ENCODE results near the gene GSN. TPM values are rescaled to one million over a fixed set of nuclear protein-coding genes. Genes with fewer than 3 reads are reported as not detected.
A peak's percentile ranks its signal among the peaks of the same experiment; 100 is the strongest.

GSN gene
- total and polyA plus RNA-seq, 2 of the 13 experiments (the other 11 are each of a cell fraction or from before 2014, with no cell fraction given) = 294 to 307 TPM

GRCh38 chr9:121240472-121241135 is 27.4 kb upstream of the GSN start (continued):
- no peak for TF ChIP-seq POGK (CRISPR knock-in tag; conservative IDR thresholded peaks at IDR 0.05)
- no peak for TF ChIP-seq ZNF577 (CRISPR knock-in tag; IDR thresholded peaks at IDR 0.05; ENCODE audit: borderline replicate concordance, low read depth)

GRCh38 chr9:121242219-121242958 is 25.6 kb upstream of the GSN start:
- no TSS peak for BruUV-seq (replicated peaks)
- POLR2A ChIA-PET = no interaction called here
- Histone ChIP-seq H3K9me3 (ENCODE audit: low read length) (peaks cover 9% of the 10 kb centered on the region; the same call in 1 of the 2 replicates), H3K4me2 (ENCODE audit: low read depth, low read length) (no peak overlapping the region), H3K9ac (ENCODE audit: insufficient read depth, low read depth, low read length) (no peak overlapping the region), H3K4me1 (ENCODE audit: insufficient read depth, low read length) (no peaks in the 10 kb centered on the region), H3K27me3 (ENCODE audit: control insufficient read depth in 1 of 2, insufficient read depth in 2 of 2, low read length in 2 of 2) (peaks cover 0 to 24% of the 10 kb centered on the region in 2 experiments; a peak in 2 of 5 replicates), H3K79me2 (ENCODE audit: insufficient read depth, low read length) (no peaks in the 10 kb centered on the region), H2AFZ (ENCODE audit: low read length) (no peak overlapping the region), H4K20me1 (ENCODE audit: insufficient read depth, low read length) (no peaks in the 10 kb centered on the region), H3K36me3 (replicated peaks in 1 of 2; ENCODE audit: control insufficient read depth in 1 of 2, insufficient read depth in 2 of 2, low read length in 2 of 2) (no peaks in the 10 kb centered on the region), H3K4me3 (replicated peaks in 1 of 3; ENCODE audit: insufficient read depth in 1 of 3, low read depth in 2 of 3, low read length in 3 of 3) (no peak overlapping the region), H3K27ac (ENCODE audit: extremely low read length, insufficient read depth, low read length) (no peak overlapping the region)
- WGBS (ENCODE audit: low lambda C conversion rate) = 39% methylated on average over 4 of the region's 5 CpGs
- no peak for ATAC-seq
- CTCF ChIA-PET (ENCODE audit: low intra/inter-chr PET ratio, low total read pairs) = no interaction called here
- intact Hi-C loops (cut with micrococcal nuclease; ENCODE audit: unreplicated experiment) = no loop called here
- TF ChIP-seq NFYB (CRISPR knock-in tag; IDR thresholded peaks at IDR 0.05) (0 out of 2 replicates have a peak, but pooled peaks have one; percentile 18), CBX1 (IDR thresholded peaks at IDR 0.05; ENCODE audit: low read depth) (no peak)
- no peak for FAIRE-seq
- no peak for DNase-seq (ENCODE audit: low spot score)
- in situ Hi-C loops (cut with HindIII; ENCODE audit: extremely low pct_ligation_motif_present, low pct_unique_long_range_greater_than_20kb) = no loop called here

Measured in HepG2 (cell line).